ENCODE results near the gene ELANE. TPM values are rescaled to one million over a fixed set of nuclear protein-coding genes. Genes with fewer than 3 reads are reported as not detected.

ELANE gene
- polyA plus RNA-seq, 1 experiment: not detected

- no peak for TF ChIP-seq CTCF (IDR thresholded peaks at IDR 0.05; ENCODE audit: low read depth, low read length)
- Histone ChIP-seq H3K27ac (ENCODE audit: low read depth, low read length) (no peak overlapping the region), H3K4me3 (ENCODE audit: low read depth, low read length) (peak overlapping the region; percentile 48), H3K27me3 (ENCODE audit: control insufficient read depth, insufficient read depth, low read length) (no peaks in the 10 kb centered on the region), H3K9me3 (ENCODE audit: control insufficient read depth, insufficient read depth, low read length) (peaks cover 5% of the 10 kb centered on the region; the same call in 1 of the 2 replicates)
- DNase-seq (ENCODE audit: low read depth, low spot score): no peak
- ChIA-PET POLR2A (no interaction called here), CTCF (no interaction called here)
Observed at GRCh38 chr19:821231-821824, 30.8 kb upstream of the ELANE start.

GRCh38 chr19:821825-822503, 30.1 kb upstream of the ELANE start, which contains the start of gene PLPPR3:
TSS of gene PLPPR3 (minus strand) at chr19:821955. CDS start at chr19:821559, 396 bp downstream.
- no peaks in the 10 kb centered on the region for H3K27me3 ChIP-seq (ENCODE audit: control insufficient read depth, insufficient read depth, low read length)
- H3K4me3 ChIP-seq (ENCODE audit: low read depth, low read length): peak within 1 kb of the TSS; percentile 48
- H3K9me3 ChIP-seq (ENCODE audit: control insufficient read depth, insufficient read depth, low read length): peaks cover 5% of the 10 kb centered on the region; the same call in 1 of the 2 replicates
- CTCF ChIA-PET: no interaction called here
- DNase-seq (ENCODE audit: low read depth, low spot score): no peak
- no peak for TF ChIP-seq CTCF (IDR thresholded peaks at IDR 0.05; ENCODE audit: low read depth, low read length)
- POLR2A ChIA-PET: no interaction called here
- H3K27ac ChIP-seq (ENCODE audit: low read depth, low read length): no peak within 1 kb of the TSS

- H3K9me3 ChIP-seq (ENCODE audit: control insufficient read depth, insufficient read depth, low read length): peaks cover 5% of the 10 kb centered on the region; the same call in 1 of the 2 replicates
- POLR2A ChIA-PET: no interaction called here
- H3K27me3 ChIP-seq (ENCODE audit: control insufficient read depth, insufficient read depth, low read length): no peaks in the 10 kb centered on the region
- CTCF ChIA-PET: no interaction called here
- TF ChIP-seq CTCF (IDR thresholded peaks at IDR 0.05; ENCODE audit: low read depth, low read length): no peak
- no peak overlapping the region for H3K27ac ChIP-seq (ENCODE audit: low read depth, low read length)
- DNase-seq (ENCODE audit: low read depth, low spot score): no peak
- no peak overlapping the region for H3K4me3 ChIP-seq (ENCODE audit: low read depth, low read length)
Observed at GRCh38 chr19:823565-824121, 28.5 kb upstream of the ELANE start.

- H3K4me3 ChIP-seq (ENCODE audit: low read depth, low read length): no peak overlapping the region
- peaks cover 5% of the 10 kb centered on the region; the same call in 1 of the 2 replicates for H3K9me3 ChIP-seq (ENCODE audit: control insufficient read depth, insufficient read depth, low read length)
- no peak overlapping the region for H3K27ac ChIP-seq (ENCODE audit: low read depth, low read length)
- no peaks in the 10 kb centered on the region for H3K27me3 ChIP-seq (ENCODE audit: control insufficient read depth, insufficient read depth, low read length)
- no peak for TF ChIP-seq CTCF (IDR thresholded peaks at IDR 0.05; ENCODE audit: low read depth, low read length)
- CTCF ChIA-PET: interaction anchor here (0.6 kb wide), 1 partner anchor 23 kb away, joined by 7 read pairs; no protein-coding TSS in a partner anchor
- POLR2A ChIA-PET: no interaction called here
- no peak for DNase-seq (ENCODE audit: low read depth, low spot score)
Observed at GRCh38 chr19:824885-825284, 27.2 kb upstream of the ELANE start.
